Loucy (cell line): ENCODE results near the gene VARS1.
A peak's percentile ranks its signal among the peaks of the same experiment; 100 is the strongest.
"Not testable (repeated sequence)": the region's sequence is repeated elsewhere in the genome, so short reads cannot be mapped to it uniquely, and the experiment has no call there.

Experiments used
- H2AFZ ChIP-seq: fragments of 200-600 bp; sonication (generic); 2 replicates; pipeline ENCODE4 v1.6.0; 2016; ENCODE audit warnings: antibody characterized with exemption, mild to moderate bottlenecking, low read length, moderate library complexity
- H3F3A ChIP-seq: fragments of 200-600 bp; 2 replicates; pipeline ENCODE4 v1.6.0; 2016; ENCODE audit warnings: antibody characterized with exemption, low read depth, mild to moderate bottlenecking
- H3K27me3 ChIP-seq: fragments of 200-600 bp; sonication (generic); 2 replicates; pipeline ENCODE4 v1.6.1; 2014; ENCODE audit warnings: low read length, mild to moderate bottlenecking; ENCODE audit not compliant: insufficient read depth, poor library complexity, severe bottlenecking
- H3K36me3 ChIP-seq: fragments of 200-600 bp; sonication (generic); 2 replicates; pipeline ENCODE4 v1.6.1; 2016; ENCODE audit warnings: low read length; ENCODE audit not compliant: insufficient read depth
- H3K4me1 ChIP-seq: fragments of 200-600 bp; sonication (generic); 2 replicates; pipeline ENCODE4 v1.5.1; 2014; ENCODE audit warnings: low read length, mild to moderate bottlenecking; ENCODE audit not compliant: insufficient read depth, poor library complexity, severe bottlenecking
- H3K4me2 ChIP-seq: fragments of 200-600 bp; sonication (generic); 2 replicates; pipeline ENCODE4 v1.6.0; 2014; ENCODE audit warnings: antibody characterized with exemption, low read length, low read depth, mild to moderate bottlenecking; ENCODE audit not compliant: poor library complexity, severe bottlenecking
- H3K4me3 ChIP-seq: fragments of 200-600 bp; sonication (generic); 2 replicates; pipeline ENCODE4 v1.5.1; 2014; ENCODE audit warnings: low read length, mild to moderate bottlenecking, mixed read lengths; ENCODE audit not compliant: poor library complexity, severe bottlenecking
- H3K79me2 ChIP-seq: fragments of 200-600 bp; sonication (generic); 2 replicates; pipeline ENCODE4 v1.6.1; 2014; ENCODE audit warnings: low read length; ENCODE audit not compliant: insufficient read depth
- H3K9ac ChIP-seq: fragments of 200-600 bp; sonication (generic); 2 replicates; pipeline ENCODE4 v1.6.0; 2014; ENCODE audit warnings: mild to moderate bottlenecking, low read depth, low read length, moderate library complexity; ENCODE audit not compliant: poor library complexity, severe bottlenecking
- H3K9me2 ChIP-seq: fragments of 200-600 bp; sonication (generic); replicated peaks from 2 replicates; pipeline ENCODE4 v1.6.1; 2016; ENCODE audit warnings: low read depth, low read length, mixed read lengths
- H3K9me3 ChIP-seq: fragments of 200-600 bp; sonication (generic); 2 replicates; pipeline ENCODE4 v1.6.1; 2014; ENCODE audit warnings: mild to moderate bottlenecking, antibody characterized with exemption, low read length, low read depth; ENCODE audit not compliant: insufficient read depth
- H4K20me1 ChIP-seq: fragments of 200-600 bp; sonication (generic); 2 replicates; pipeline ENCODE4 v1.6.0; 2014; ENCODE audit warnings: antibody characterized with exemption, low read length, mild to moderate bottlenecking; ENCODE audit not compliant: insufficient read depth, poor library complexity, severe bottlenecking
- EZH2phosphoT487 ChIP-seq: fragments of 200-600 bp; IDR thresholded peaks from 2 replicates; pipeline ENCODE4 v1.6.1; 2018; ENCODE audit warnings: antibody characterized with exemption, mild to moderate bottlenecking, moderate library complexity, borderline replicate concordance
- TF ChIP-seq, protein P1 (sequence below): fragments of 200-600 bp; sonication (generic); conservative IDR thresholded peaks from 2 replicates; pipeline ENCODE4 v1.5.1; 2014; ENCODE audit warnings: mild to moderate bottlenecking, antibody characterized with exemption, low read length

VARS1 gene

GRCh38 chr6:31806470-31807272 is 11.1 kb upstream of the VARS1 start, which contains the start of gene LSM2:
Gene LSM2 (minus strand): TSS chr6:31806966. CDS start chr6:31806757, 209 bp downstream.
- Histone ChIP-seq H3K27me3 (no peaks in the 10 kb centered on the region), H3K79me2 (peaks cover 44% of the 10 kb centered on the region), H3K4me3 (peak within 1 kb of the TSS; percentile 98), H3K9me3 (no peaks in the 10 kb centered on the region), H3K9me2 (no peaks in the 10 kb centered on the region), H4K20me1 (peaks cover 7% of the 10 kb centered on the region), H2AFZ (peak within 1 kb of the TSS; percentile 92), H3K9ac (peak within 1 kb of the TSS; percentile 92), H3K4me2 (peak within 1 kb of the TSS; percentile 92), H3K4me1 (peaks cover 14% of the 10 kb centered on the region), H3K36me3 (no peaks in the 10 kb centered on the region), H3F3A (no peaks in the 10 kb centered on the region)
- TF ChIP-seq, protein P1, sequence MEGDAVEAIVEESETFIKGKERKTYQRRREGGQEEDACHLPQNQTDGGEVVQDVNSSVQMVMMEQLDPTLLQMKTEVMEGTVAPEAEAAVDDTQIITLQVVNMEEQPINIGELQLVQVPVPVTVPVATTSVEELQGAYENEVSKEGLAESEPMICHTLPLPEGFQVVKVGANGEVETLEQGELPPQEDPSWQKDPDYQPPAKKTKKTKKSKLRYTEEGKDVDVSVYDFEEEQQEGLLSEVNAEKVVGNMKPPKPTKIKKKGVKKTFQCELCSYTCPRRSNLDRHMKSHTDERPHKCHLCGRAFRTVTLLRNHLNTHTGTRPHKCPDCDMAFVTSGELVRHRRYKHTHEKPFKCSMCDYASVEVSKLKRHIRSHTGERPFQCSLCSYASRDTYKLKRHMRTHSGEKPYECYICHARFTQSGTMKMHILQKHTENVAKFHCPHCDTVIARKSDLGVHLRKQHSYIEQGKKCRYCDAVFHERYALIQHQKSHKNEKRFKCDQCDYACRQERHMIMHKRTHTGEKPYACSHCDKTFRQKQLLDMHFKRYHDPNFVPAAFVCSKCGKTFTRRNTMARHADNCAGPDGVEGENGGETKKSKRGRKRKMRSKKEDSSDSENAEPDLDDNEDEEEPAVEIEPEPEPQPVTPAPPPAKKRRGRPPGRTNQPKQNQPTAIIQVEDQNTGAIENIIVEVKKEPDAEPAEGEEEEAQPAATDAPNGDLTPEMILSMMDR = peak; percentile 39
- no peak for TF ChIP-seq EZH2phosphoT487

DNA sequence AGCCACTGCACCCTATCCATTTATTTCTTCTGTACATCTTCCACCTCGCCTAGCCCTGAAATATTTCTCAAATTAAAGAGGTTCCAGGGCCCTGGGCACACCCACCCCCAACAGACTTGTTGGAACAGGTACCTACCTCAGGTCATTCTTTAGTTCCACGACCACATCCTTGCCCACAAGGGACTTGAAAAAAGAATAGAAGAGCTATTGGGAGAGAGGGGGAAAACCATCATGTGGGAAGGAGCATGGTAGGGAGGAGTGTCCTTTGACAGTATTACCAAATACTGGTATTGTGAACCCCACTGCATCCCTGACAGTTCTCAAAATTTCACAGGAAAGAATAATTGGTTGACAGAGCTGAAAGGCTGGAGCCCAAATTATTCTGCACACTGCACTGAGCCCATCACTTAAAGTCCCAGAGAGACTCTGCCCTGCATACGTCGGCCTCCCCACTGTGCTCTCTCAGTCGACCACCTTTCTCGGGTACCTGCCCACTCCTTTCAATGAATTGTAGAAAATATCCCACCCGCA is 10.5 kb upstream of the VARS1 start:
- Histone ChIP-seq H4K20me1 (peaks cover 7% of the 10 kb centered on the region), H3K4me3 (peak overlapping the region; percentile 98), H3K9ac (peak overlapping the region; percentile 92), H3K36me3 (no peaks in the 10 kb centered on the region), H3K27me3 (no peaks in the 10 kb centered on the region), H3K9me3 (no peaks in the 10 kb centered on the region), H3K79me2 (peaks cover 50% of the 10 kb centered on the region), H3K4me2 (peak overlapping the region; percentile 92), H3F3A (no peaks in the 10 kb centered on the region), H2AFZ (peak overlapping the region; percentile 92), H3K4me1 (peaks cover 14% of the 10 kb centered on the region), H3K9me2 (no peaks in the 10 kb centered on the region)
- no peak for TF ChIP-seq EZH2phosphoT487

DNA sequence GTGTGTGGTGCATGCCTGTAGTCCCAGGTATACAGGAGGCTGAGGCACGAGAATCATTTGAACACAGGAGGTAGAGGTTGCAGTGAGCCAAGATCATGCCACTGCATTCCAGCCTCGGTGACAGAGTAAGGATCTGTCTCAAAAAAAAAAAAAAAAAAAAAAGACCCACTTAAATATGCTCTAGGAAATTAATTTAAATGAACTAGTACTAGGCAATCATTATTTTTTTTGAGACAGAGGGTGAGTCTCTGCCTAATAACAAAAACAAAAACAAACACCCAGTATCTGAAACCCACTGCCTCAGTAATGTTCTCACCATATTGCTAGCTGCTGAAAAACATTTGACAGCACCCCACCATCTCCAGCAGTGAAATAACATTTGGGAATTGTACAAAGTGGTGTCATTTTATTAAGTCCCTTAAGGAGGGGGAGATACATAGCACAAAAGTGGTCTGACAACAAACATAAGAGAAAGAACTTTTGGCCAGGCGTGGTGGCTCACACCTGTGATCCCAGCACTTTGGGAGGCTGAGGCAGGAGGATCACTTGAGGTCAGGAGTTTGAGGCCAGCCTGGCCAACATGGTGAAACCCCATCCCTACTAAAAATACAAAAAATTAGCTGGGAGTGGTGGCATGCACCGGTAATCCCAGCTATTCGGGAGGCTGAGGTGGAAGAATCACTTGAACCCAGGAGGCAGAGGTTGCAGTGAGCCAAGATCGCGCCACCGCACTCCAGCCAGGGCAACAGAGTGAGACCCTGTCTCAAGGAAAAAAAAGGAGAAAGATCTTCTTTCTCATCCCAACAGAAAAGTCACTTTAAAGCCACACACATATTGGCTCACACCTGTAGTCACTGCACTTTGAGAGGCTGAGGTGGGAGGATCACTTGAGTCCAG is 5.7 kb upstream of the VARS1 start:
- not testable (repeated sequence) for H3K4me2 ChIP-seq, H3K9ac ChIP-seq, H3F3A ChIP-seq, H4K20me1 ChIP-seq, H3K9me2 ChIP-seq, H3K9me3 ChIP-seq, H3K36me3 ChIP-seq, H2AFZ ChIP-seq, H3K27me3 ChIP-seq, H3K4me3 ChIP-seq
- Histone ChIP-seq H3K4me1 (peaks cover 35% of the 10 kb centered on the region), H3K79me2 (peaks cover 58% of the 10 kb centered on the region)

DNA sequence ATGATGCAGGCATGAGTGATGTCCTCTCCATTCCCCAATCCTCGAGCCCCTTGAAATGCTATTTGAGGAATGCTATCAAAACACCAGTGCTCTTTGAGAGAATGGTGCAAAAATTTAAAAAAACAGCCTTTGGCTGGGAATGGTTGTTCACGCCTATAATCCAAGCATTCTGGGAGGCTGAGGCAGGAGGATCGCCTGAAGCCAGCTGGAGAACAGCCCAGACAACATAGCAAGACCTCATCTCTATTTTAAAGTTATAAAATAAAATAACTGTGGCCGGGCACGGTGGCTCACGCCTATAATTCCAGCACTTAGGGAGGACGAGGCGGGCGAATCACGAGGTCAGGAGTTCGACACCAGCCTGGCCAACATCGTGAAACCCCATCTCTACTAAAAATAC is 4.2 kb upstream of the VARS1 start:
- Histone ChIP-seq H3K9me3 (no peaks in the 10 kb centered on the region), H3K9ac (peak overlapping the region; percentile 12), H3K36me3 (no peaks in the 10 kb centered on the region), H3K9me2 (no peaks in the 10 kb centered on the region), H4K20me1 (peaks cover under 1% of the 10 kb centered on the region), H3K4me2 (no peak overlapping the region), H3K4me3 (no peak overlapping the region), H3K4me1 (peaks cover 29% of the 10 kb centered on the region), H3K27me3 (peaks cover 7% of the 10 kb centered on the region), H3K79me2 (peaks cover 50% of the 10 kb centered on the region), H3F3A (peaks cover 9% of the 10 kb centered on the region; the same call in 1 of the 2 replicates), H2AFZ (no peak overlapping the region)
- TF ChIP-seq, protein P1 = no peak
- TF ChIP-seq EZH2phosphoT487 = no peak
